GF-D8 (cell line): ENCODE data around the gene DYNLT1.
"Not testable (repeated sequence)": the region's sequence is repeated elsewhere in the genome, so short reads cannot be mapped to it uniquely, and the experiment has no call there.

Source experiments
- DNase-seq: peaks from one replicate; lab custom pipeline; 2025; lab: John Stamatoyannopoulos, UW

DYNLT1 gene

GRCh38 chr6:158662954-158663624 lies 18.5 kb upstream of the DYNLT1 start:
- peak; percentile 89 for DNase-seq

DNA sequence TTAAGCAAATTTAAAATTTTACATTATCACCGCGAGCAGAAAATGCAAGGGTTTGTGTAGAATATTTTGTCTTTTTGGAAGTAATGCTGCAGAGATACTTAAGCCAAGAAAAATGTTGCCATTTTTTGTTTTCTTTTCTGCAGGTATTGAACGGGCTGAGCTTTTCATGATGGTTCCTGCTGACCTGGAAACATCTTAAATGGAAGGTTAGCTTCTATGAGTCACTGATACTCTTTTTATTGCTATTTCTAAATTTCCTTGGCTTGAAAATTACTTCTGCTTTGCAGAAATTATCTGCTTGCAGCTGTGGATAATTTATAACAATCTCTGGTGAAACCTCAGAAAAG lies 18.0 kb upstream of the DYNLT1 start:
- no peak for DNase-seq

DNA sequence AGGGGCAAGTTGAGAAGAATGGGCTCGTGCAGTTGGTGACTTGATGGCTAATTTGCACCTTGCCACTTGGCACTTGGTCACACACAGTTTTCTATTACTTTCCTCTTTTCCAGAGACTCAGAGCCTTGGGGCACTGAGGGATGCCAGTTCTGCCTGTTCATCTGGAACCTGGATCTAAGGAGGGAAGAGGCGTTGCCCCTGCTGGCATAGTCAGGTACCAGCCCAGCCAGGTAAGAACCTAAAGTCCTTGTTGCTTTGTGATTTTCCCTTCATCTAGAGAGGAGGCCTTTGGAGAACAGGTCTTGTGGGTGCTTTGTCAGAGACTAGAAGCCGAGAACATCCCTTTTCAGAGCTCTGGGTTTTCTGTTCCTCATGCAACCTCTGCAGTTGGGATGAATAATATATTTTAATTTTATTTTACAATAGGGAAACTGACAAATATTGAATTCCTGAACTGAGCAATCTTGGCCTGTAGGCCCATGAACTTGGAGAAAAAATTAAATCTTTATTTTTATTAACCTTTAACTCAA lies 16.7 kb upstream of the DYNLT1 start:
- no peak for DNase-seq

- DNase-seq = no peak
Observed at GRCh38 chr6:158660333-158660754, 15.8 kb upstream of the DYNLT1 start.

DNA sequence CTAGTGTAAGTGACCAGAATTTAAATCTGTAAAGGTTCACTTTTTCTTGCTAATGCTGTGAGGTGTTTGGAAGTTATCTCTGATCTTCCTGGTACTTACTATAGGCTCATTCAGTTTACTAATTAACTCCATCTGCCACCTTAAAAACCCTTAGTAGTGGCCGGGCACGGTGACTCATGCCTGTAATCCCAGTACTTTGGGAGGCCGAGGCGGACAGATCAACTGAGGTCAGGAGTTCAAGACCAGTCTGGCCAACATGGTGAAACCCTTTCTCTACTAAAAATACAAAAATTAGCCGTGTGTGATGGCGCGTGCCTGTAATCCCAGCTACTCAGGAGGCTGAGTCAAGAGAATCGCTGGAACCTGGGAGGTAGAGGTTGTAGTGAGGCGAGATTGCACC lies 12.4 kb upstream of the DYNLT1 start:
- DNase-seq = not testable (repeated sequence)

GRCh38 chr6:158655569-158656450 lies 11.3 kb upstream of the DYNLT1 start:
- no peak for DNase-seq

GRCh38 chr6:158654960-158655489 lies 10.5 kb upstream of the DYNLT1 start:
- DNase-seq = peak; percentile 49

GRCh38 chr6:158654498-158654897 lies 10.0 kb upstream of the DYNLT1 start:
- DNase-seq = no peak

- peak; percentile 32 for DNase-seq
Observed at GRCh38 chr6:158653577-158654354, 9.2 kb upstream of the DYNLT1 start.

GRCh38 chr6:158651981-158652737 lies 7.6 kb upstream of the DYNLT1 start:
- DNase-seq = not testable (repeated sequence)

DNA sequence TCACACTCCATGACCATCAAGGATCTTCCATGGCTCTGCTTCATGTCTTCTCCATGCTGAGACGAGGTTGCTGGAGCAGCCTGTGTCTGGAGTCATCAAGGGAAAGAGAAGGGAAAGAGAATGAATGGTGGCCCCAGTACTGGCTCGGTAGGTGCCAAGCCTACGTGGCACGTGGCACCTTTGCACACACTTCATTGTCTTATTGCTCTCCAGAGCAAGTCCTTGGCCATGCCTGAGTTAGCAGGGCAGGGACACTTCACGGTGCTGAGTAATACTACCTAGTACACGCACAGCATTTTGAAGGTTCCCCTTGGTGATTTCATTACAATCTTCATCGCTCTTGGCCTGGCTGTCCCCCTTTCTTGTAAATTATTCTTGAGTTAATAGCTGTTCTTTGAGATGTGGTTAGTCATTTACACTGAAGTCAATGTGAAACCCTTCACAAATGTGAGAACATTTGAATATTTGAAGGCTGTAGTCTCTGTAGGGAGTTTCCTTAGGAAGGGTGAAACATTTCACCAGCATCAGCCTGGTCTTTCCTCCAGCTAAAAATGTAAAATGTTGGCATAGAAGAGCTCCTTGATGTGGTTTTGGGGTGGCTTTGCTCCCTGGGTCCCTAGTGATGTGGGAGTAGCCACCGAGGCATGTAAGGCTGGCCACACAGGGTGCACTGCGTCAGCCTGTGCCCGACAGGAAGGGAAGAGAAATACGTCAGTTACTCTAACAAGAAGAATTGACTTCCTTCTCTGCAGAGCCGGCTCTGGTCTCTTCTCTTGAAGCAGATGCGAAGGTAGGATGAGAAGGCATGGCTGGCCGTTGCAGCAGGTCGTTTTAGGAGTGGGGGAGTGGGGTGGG lies 5.0 kb upstream of the DYNLT1 start, which contains the start of gene SYTL3:
SYTL3 (plus strand) TSS at position 766 of the 855 bp plus-strand sequence. CDS start 13,215 bp downstream, outside the sequence.
- peak; percentile 28 for DNase-seq

- DNase-seq = no peak
Observed at GRCh38 chr6:158648682-158649131, 4.2 kb upstream of the DYNLT1 start.

DNA sequence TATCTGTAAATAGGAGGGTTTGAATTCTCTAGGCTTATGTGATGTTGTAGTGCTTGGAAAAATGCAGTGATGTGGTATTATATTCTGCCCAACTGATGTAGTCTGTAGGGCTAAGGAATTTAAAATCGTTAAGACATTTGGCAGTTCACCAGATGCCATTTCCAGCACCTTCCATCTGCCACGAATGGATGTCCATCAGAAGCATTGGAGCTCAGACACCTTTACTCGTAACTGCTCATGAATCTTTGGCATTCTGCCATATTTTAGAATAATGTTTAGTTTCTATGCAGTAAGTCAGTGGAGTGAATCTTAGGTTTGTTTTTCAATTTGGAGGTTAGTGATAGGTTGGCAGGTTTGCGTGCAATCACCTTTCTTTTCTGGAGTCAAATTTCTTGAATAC lies 3.0 kb upstream of the DYNLT1 start:
- no peak for DNase-seq

- DNase-seq = no peak
Observed at GRCh38 chr6:158646023-158646910, 1.7 kb upstream of the DYNLT1 start.

DNA sequence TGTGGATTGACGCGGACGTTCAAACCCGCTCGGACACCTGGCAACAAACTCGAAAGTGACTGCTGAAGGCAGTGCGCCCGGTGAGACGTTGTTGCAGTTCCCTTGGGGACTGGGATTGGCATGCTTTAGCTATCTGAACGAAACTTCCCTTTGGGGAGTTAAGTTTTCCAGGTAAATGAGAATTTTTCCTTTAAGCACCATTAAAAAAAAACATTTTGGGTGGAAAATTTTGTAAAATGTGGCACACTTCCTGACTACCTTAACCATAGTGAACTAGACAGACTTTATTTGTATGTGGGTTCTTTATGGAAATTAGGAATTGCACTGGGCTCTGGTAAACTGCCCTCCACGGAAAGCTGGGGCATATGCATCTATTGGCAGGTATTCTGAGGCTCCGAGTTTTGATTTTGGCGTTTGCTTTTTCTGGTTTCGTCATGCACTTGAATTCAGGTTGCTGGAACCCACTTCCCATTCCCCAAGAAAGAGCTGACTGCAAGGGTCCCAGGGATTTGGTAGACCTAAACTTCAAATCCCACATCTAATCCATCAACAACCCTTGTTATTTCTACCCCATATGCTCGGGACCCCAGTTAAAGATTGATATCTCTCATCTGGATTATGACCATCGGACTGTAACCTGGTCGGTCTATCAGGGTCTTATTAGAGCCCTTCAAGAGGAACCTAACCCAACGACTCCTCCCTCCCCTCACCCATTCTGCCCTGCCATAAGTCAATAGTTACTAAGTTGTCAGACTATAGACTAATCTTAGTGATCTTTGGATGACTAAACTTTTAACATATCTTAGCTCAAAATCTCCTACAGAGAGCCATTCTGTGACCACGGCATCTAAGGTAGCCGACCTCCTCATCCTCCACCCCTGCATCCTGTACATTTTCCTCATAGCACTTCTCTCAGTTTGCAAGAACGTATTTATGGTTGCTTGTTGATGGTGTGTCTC lies 800 bp upstream of the DYNLT1 start:
- no peak for DNase-seq

GRCh38 chr6:158643836-158644230 lies 710 bp downstream of the DYNLT1 start:
- no peak for DNase-seq

GRCh38 chr6:158642097-158642601 lies 2.4 kb downstream of the DYNLT1 start:
- no peak for DNase-seq

GRCh38 chr6:158640519-158640918 lies 4.0 kb downstream of the DYNLT1 start:
- no peak for DNase-seq
